SK-N-SH (cell line): ENCODE results near the gene SYNC. TPM values are rescaled to one million over a fixed set of nuclear protein-coding genes. Genes with fewer than 3 reads are reported as not detected.

Experiments
- CTCF ChIA-PET: fragments of 300-600, 350-600 bp; formaldehyde crosslinking; extraction: SDS; loops from one replicate; lab custom pipeline; 2021; lab: Yijun Ruan, JAX
- POLR2A ChIA-PET: fragments of 350-600 bp; sonication (Branson Sonifier 250); formaldehyde crosslinking; extraction: SDS; loops from one replicate; lab custom pipeline; 2020; ENCODE audit warnings: antibody characterized with exemption, inconsistent platforms; lab: Yijun Ruan, JAX
- DNase-seq: peaks from one replicate; pipeline ENCODE4 v3.0.0; 2012
- H2AFZ ChIP-seq: fragments of 200-600 bp; sonication (generic); 2 replicates; pipeline ENCODE4 v1.8.1; 2016; ENCODE audit warnings: antibody characterized with exemption, mild to moderate bottlenecking, low read depth
- H3F3A ChIP-seq: fragments of 200-600 bp; sonication (generic); replicated peaks from 2 replicates; pipeline ENCODE3; 2016; ENCODE audit warnings: antibody characterized with exemption, mild to moderate bottlenecking; ENCODE audit not compliant: insufficient read depth
- H3K27ac ChIP-seq, 2 experiments: fragments of 200-500 bp in 1 of 2; fragments of 200-600 bp in 1 of 2; sonication (Bioruptor generic) in 1 of 2; sonication (generic), shearing (Covaris generic) in 1 of 2; 2 replicates each; pipeline versions ENCODE4 v1.5.1 to v1.6.1; 2014 to 2016; ENCODE audit warnings: low read depth in 2 of 2, inconsistent platforms in 1 of 2, low read length in 1 of 2, mild to moderate bottlenecking in 1 of 2, mixed read lengths in 1 of 2
- H3K27me3 ChIP-seq: fragments of 200-600 bp; sonication (generic), shearing (Covaris generic); 2 replicates; pipeline ENCODE4 v1.6.1; 2016; ENCODE audit warnings: mixed run types; ENCODE audit not compliant: insufficient read depth
- H3K36me3 ChIP-seq, 2 experiments: fragments of 200-500 bp in 1 of 2; fragments of 200-600 bp in 1 of 2; sonication (Bioruptor generic) in 1 of 2; sonication (generic) in 1 of 2; replicated peaks in 1 of 2; 2 replicates each; pipeline versions ENCODE3 to v1.5.1; 2014 to 2016; ENCODE audit warnings: low read length in 1 of 2, mild to moderate bottlenecking in 1 of 2; ENCODE audit not compliant: insufficient read depth in 2 of 2, control insufficient read depth in 1 of 2
- H3K4me1 ChIP-seq, 2 experiments: fragments of 200-500 bp in 1 of 2; fragments of 200-600 bp in 1 of 2; sonication (Bioruptor generic) in 1 of 2; sonication (generic), shearing (Covaris generic) in 1 of 2; 2 replicates each; pipeline versions ENCODE4 v1.5.1 to v1.6.1; 2014 to 2016; ENCODE audit warnings: low read depth in 1 of 2, low read length in 1 of 2, mixed run types in 1 of 2; ENCODE audit not compliant: insufficient read depth in 2 of 2, control insufficient read depth in 1 of 2
- H3K4me2 ChIP-seq: fragments of 200-600 bp; sonication (generic), shearing (Covaris generic); 2 replicates; pipeline ENCODE4 v1.6.1; 2017; ENCODE audit warnings: mixed run types
- H3K4me3 ChIP-seq, 2 experiments: fragments of 200-500 bp in 1 of 2; fragments of 200-600 bp in 1 of 2; sonication (Bioruptor generic) in 1 of 2; sonication (generic), shearing (Covaris generic) in 1 of 2; 2 replicates each; pipeline versions ENCODE4 v1.5.1 to v1.8.1; 2014 to 2016; ENCODE audit warnings: low read depth in 2 of 2, inconsistent platforms in 1 of 2, low read length in 1 of 2, mild to moderate bottlenecking in 1 of 2, mixed read lengths in 1 of 2, moderate library complexity in 1 of 2
- H3K79me2 ChIP-seq: fragments of 200-600 bp; sonication (generic); 2 replicates; pipeline ENCODE4 v1.8.1; 2017; ENCODE audit warnings: mild to moderate bottlenecking; ENCODE audit not compliant: insufficient read depth
- H3K9ac ChIP-seq: fragments of 200-600 bp; sonication (generic); 2 replicates; pipeline ENCODE4 v1.6.1; 2017; ENCODE audit warnings: mixed run types
- H3K9me2 ChIP-seq: fragments of 200-600 bp; sonication (generic); 2 replicates; pipeline ENCODE4 v1.6.1; 2017; ENCODE audit warnings: mixed run types
- H3K9me3 ChIP-seq: fragments of 200-600 bp; sonication (generic); 2 replicates; pipeline ENCODE4 v1.6.1; 2017; ENCODE audit warnings: mixed run types, mild to moderate bottlenecking, moderate library complexity
- H4K20me1 ChIP-seq: fragments of 200-600 bp; sonication (generic); 2 replicates; pipeline ENCODE4 v1.6.1; 2017; ENCODE audit warnings: mild to moderate bottlenecking, mixed run types; ENCODE audit not compliant: insufficient read depth
- EP300 ChIP-seq, 2 experiments: IDR thresholded peaks; 2 replicates each; pipeline versions ENCODE4 v1.4.0 to v1.6.1; 2012; ENCODE audit warnings: borderline replicate concordance in 1 of 2, low read depth in 1 of 2, low read length in 1 of 2
- EZH2phosphoT487 ChIP-seq: fragments of 200-600 bp; sonication (generic); IDR thresholded peaks from 2 replicates; pipeline ENCODE4 v1.6.1; 2017; ENCODE audit warnings: low read depth, mixed run types, mild to moderate bottlenecking, antibody characterized with exemption, moderate library complexity, borderline replicate concordance
- FOSL2 ChIP-seq: IDR thresholded peaks from 2 replicates; pipeline ENCODE4 v1.4.0; 2012; ENCODE audit warnings: low read depth, mild to moderate bottlenecking, moderate library complexity, borderline replicate concordance
- NFIC ChIP-seq: IDR thresholded peaks from 2 replicates; pipeline ENCODE4 v1.4.0; 2012; ENCODE audit warnings: borderline replicate concordance
- POLR2AphosphoS5 ChIP-seq: IDR thresholded peaks from 2 replicates; pipeline ENCODE4 v1.6.1; 2012; ENCODE audit warnings: low read depth, low read length
- RAD21 ChIP-seq: IDR thresholded peaks from 2 replicates; pipeline ENCODE4 v1.6.1; 2012; ENCODE audit warnings: mild to moderate bottlenecking, low read length
- RCOR1 ChIP-seq: fragments of 150-350 bp; IDR thresholded peaks from 2 replicates; pipeline ENCODE4 v1.6.1; 2017; ENCODE audit warnings: antibody characterized with exemption, low read length
- SIN3A ChIP-seq: IDR thresholded peaks from 2 replicates; pipeline ENCODE4 v1.6.1; 2012; ENCODE audit warnings: low read depth, mild to moderate bottlenecking, low read length, moderate library complexity, borderline replicate concordance
- SMC3 ChIP-seq: IDR thresholded peaks from 2 replicates; pipeline ENCODE4 v1.6.1; 2012; ENCODE audit warnings: low read depth, low read length, improper control_type of control experiment
- TCF12 ChIP-seq: IDR thresholded peaks from 2 replicates; pipeline ENCODE4 v1.4.0; 2012
- WGBS: methylation state at CpG from one replicate; pipeline ENCODE4 v1.1.6; 2017; ENCODE audit warnings: low lambda C conversion rate; 5-methylcytosine and 5-hydroxymethylcytosine counted together
- polyA plus RNA-seq, 3 experiments: library from polyadenylated mRNA; depleted of rRNA; stranded (reverse); fragments of >200 nt; gene quantifications; 2 replicates each; pipeline ENCODE4 v1.2.3, GENCODE V29; 2012
- TF ChIP-seq, protein P1 (sequence below): IDR thresholded peaks from 2 replicates; pipeline ENCODE4; 2012
- TF ChIP-seq, protein P2 (sequence below): fragments of 200-600 bp; sonication (generic); IDR thresholded peaks from 2 replicates; pipeline ENCODE4 v1.6.1; 2017; ENCODE audit warnings: antibody characterized with exemption, mild to moderate bottlenecking, moderate library complexity
- TF ChIP-seq, protein P3 (sequence below): fragments of 150-350 bp; IDR thresholded peaks from 2 replicates; pipeline ENCODE4 v1.6.1; 2016; ENCODE audit warnings: mild to moderate bottlenecking, low read depth, low read length
- TF ChIP-seq, protein P4 (sequence below): IDR thresholded peaks from 2 replicates; pipeline ENCODE4 v1.4.0; 2012; ENCODE audit warnings: low read depth, borderline replicate concordance

Gene SYNC
- polyA plus RNA-seq, 1 of the 3 experiments (the other 2 are of a cell fraction): 25.6 TPM

DNA sequence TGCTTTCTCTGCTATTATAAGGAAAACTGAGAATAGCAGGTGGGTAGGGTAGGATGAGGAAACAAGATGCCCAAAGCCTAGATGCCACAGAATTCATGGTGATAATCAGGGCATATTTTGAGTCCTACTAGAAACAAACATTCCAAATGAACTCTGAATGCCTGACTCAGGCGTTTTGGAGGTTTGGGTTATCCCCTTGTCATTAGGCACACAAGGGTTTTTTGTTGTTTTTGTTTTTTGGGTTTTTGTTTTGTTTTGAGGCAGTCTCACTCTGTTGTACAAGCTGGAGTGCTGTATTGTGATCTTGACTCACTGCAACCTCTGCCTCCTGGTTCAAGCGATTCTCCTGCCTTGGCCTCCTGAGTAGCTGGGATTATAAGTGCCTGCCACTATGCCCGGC, 19.2 kb downstream of the SYNC start (continued):
- TF ChIP-seq, protein P1, sequence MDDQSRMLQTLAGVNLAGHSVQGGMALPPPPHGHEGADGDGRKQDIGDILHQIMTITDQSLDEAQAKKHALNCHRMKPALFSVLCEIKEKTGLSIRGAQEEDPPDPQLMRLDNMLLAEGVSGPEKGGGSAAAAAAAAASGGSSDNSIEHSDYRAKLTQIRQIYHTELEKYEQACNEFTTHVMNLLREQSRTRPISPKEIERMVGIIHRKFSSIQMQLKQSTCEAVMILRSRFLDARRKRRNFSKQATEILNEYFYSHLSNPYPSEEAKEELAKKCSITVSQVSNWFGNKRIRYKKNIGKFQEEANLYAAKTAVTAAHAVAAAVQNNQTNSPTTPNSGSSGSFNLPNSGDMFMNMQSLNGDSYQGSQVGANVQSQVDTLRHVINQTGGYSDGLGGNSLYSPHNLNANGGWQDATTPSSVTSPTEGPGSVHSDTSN: no peak

DNA sequence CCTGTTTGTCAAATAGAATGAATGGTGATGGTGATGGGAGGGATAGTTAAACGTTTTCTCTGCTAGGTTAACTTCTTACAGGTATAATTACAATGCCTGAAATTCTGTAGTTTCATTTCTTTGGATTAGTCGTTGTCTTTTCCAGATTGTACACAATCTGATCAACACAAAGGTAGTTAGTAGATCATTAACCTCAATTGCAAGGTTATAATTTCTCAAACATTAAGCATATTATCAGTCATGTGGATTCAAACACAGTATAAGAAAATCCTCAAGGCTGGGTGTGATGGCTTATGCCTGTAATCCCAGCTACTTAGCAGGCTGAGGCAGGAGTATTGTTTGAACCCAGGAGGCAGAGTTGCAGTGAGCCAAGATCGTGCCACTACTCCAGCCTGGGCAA, 20.6 kb downstream of the SYNC start:
- no peak overlapping the region for H3K9ac ChIP-seq
- 74% methylated on average over 3 of the region's 3 CpGs for WGBS
- H3K9me2 ChIP-seq: no peaks in the 10 kb centered on the region
- H3K36me3 ChIP-seq: peaks cover 62 to 91% of the 10 kb centered on the region in 2 experiments
- no peak overlapping the region for H3K4me2 ChIP-seq
- DNase-seq: no peak
- no peaks in the 10 kb centered on the region for H3K9me3 ChIP-seq
- H3K27ac ChIP-seq: peak overlapping the region in 1 of 2 experiments; percentile 8; a peak in 2 of 4 replicates
- no peak overlapping the region for H3K4me3 ChIP-seq
- TF ChIP-seq SIN3A (no peak), EZH2phosphoT487 (no peak), SMC3 (no peak)
- TF ChIP-seq, protein P2, sequence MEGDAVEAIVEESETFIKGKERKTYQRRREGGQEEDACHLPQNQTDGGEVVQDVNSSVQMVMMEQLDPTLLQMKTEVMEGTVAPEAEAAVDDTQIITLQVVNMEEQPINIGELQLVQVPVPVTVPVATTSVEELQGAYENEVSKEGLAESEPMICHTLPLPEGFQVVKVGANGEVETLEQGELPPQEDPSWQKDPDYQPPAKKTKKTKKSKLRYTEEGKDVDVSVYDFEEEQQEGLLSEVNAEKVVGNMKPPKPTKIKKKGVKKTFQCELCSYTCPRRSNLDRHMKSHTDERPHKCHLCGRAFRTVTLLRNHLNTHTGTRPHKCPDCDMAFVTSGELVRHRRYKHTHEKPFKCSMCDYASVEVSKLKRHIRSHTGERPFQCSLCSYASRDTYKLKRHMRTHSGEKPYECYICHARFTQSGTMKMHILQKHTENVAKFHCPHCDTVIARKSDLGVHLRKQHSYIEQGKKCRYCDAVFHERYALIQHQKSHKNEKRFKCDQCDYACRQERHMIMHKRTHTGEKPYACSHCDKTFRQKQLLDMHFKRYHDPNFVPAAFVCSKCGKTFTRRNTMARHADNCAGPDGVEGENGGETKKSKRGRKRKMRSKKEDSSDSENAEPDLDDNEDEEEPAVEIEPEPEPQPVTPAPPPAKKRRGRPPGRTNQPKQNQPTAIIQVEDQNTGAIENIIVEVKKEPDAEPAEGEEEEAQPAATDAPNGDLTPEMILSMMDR: no peak
- TF ChIP-seq, protein P3, sequence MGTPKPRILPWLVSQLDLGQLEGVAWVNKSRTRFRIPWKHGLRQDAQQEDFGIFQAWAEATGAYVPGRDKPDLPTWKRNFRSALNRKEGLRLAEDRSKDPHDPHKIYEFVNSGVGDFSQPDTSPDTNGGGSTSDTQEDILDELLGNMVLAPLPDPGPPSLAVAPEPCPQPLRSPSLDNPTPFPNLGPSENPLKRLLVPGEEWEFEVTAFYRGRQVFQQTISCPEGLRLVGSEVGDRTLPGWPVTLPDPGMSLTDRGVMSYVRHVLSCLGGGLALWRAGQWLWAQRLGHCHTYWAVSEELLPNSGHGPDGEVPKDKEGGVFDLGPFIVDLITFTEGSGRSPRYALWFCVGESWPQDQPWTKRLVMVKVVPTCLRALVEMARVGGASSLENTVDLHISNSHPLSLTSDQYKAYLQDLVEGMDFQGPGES: no peak
- H4K20me1 ChIP-seq: peaks cover 6% of the 10 kb centered on the region; the same call in 1 of the 2 replicates
- H3K79me2 ChIP-seq: no peaks in the 10 kb centered on the region
- no peaks in the 10 kb centered on the region for H3K27me3 ChIP-seq
- CTCF ChIA-PET: no interaction called here
- peaks cover 50% of the 10 kb centered on the region for H3F3A ChIP-seq
- POLR2A ChIA-PET: no interaction called here
- H2AFZ ChIP-seq: no peak overlapping the region
- no peaks in the 10 kb centered on the region for H3K4me1 ChIP-seq

DNA sequence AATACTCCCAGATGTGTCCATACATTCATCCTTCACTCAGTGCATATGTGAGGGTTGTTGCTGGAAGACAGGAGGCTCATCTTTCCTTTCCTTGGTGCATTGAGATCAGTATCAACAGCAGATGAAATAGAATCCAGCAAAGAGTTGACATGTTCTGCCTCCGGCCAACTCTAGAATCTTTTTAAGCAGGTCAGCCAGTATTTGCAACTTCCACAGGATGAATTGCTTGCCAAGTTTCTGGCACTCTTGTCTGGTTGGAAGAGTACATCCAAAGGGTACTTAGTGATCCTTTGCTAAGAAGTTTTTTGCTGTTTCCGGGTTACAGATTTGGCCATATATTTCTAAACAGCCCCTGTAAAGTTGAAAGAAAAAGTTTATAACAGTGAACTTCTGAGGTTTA, 21.1 kb downstream of the SYNC start:
- ChIA-PET CTCF (no interaction called here), POLR2A (no interaction called here)
- 73% methylated on average over 2 of the region's 2 CpGs for WGBS
- Histone ChIP-seq H3F3A (peaks cover 46% of the 10 kb centered on the region), H2AFZ (no peak overlapping the region), H3K36me3 (peaks cover 61 to 90% of the 10 kb centered on the region in 2 experiments), H3K4me1 (no peaks in the 10 kb centered on the region), H3K79me2 (no peaks in the 10 kb centered on the region), H3K9me2 (no peaks in the 10 kb centered on the region), H4K20me1 (peaks cover 6% of the 10 kb centered on the region; the same call in 1 of the 2 replicates), H3K27me3 (no peaks in the 10 kb centered on the region), H3K4me2 (no peak overlapping the region), H3K9ac (no peak overlapping the region), H3K9me3 (no peaks in the 10 kb centered on the region), H3K4me3 (no peak overlapping the region), H3K27ac (peak overlapping the region; percentile 8 to 18; a peak in 2 of 4 replicates)
- DNase-seq: no peak
- TF ChIP-seq FOSL2: no peak
- TF ChIP-seq, protein P3: no peak
- TF ChIP-seq, protein P4, sequence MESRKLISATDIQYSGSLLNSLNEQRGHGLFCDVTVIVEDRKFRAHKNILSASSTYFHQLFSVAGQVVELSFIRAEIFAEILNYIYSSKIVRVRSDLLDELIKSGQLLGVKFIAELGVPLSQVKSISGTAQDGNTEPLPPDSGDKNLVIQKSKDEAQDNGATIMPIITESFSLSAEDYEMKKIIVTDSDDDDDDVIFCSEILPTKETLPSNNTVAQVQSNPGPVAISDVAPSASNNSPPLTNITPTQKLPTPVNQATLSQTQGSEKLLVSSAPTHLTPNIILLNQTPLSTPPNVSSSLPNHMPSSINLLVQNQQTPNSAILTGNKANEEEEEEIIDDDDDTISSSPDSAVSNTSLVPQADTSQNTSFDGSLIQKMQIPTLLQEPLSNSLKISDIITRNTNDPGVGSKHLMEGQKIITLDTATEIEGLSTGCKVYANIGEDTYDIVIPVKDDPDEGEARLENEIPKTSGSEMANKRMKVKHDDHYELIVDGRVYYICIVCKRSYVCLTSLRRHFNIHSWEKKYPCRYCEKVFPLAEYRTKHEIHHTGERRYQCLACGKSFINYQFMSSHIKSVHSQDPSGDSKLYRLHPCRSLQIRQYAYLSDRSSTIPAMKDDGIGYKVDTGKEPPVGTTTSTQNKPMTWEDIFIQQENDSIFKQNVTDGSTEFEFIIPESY: no peak
- TF ChIP-seq NFIC: 0 out of 2 replicates have a peak, but pooled peaks have one; percentile 42
- no peak for TF ChIP-seq TCF12
- TF ChIP-seq EP300 (IDR thresholded peaks at IDR 0.05; ENCODE audit: borderline replicate concordance in 1 of 2, low read depth in 1 of 2, low read length in 1 of 2): no peak
- TF ChIP-seq SIN3A: peak; percentile 42; the same call in 1 of the 2 replicates
- no peak for TF ChIP-seq RCOR1
- 0 out of 2 replicates have a peak, but pooled peaks have one; percentile 20 for TF ChIP-seq POLR2AphosphoS5
- TF ChIP-seq RAD21: no peak
